ENCODE data around the gene GPR78.

The GPR78 gene

DNA sequence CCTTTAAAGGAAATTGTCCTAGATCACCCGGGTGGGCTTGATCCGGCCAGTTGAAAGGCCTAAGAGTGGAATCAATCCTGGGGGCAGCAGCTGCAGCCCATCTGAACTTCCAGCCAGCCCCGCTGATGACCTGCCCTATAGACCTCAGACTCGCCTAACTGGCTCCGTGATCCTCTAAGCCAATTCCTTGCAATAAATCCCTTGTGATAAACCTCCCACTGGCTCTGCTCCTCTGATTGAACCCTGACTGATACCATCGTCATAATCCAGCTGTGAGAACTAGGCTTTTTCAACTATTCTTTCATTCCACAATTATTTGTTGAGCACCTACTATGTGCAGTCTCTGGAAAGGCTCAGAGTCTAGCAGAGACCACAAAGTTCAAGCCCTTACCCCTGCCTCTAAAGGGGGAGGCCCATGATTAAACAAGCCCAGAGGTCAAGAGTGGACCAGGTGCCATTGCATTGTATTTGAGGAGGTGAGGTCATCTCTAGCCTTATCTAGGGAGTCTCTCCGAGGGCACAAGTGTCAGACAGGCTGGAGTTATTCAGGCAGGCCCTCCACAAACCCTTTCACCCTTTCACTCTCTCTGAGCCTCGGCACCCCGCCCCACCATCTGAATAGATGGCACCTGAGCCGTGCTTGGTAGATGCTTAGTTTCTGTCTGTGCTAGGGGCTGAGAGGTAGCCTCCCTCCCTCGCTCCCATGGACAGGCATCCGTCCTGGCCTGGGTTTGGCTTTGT, 20.5 kb upstream of the GPR78 start:
- TF ChIP-seq FOXP2 (optimal IDR thresholded peaks at IDR 0.05; ENCODE audit: borderline replicate concordance, extremely low read depth, extremely low read length, insufficient read depth) (no peak), TAF1 (IDR thresholded peaks at IDR 0.05; ENCODE audit: borderline replicate concordance, insufficient read depth, low read length) (no peak), POLR2AphosphoS5 (IDR thresholded peaks at IDR 0.05; ENCODE audit: low read depth, low read length) (no peak), SIN3A (IDR thresholded peaks at IDR 0.05; ENCODE audit: borderline replicate concordance, insufficient read depth, low read length) (no peak)
- TF ChIP-seq, protein P1, sequence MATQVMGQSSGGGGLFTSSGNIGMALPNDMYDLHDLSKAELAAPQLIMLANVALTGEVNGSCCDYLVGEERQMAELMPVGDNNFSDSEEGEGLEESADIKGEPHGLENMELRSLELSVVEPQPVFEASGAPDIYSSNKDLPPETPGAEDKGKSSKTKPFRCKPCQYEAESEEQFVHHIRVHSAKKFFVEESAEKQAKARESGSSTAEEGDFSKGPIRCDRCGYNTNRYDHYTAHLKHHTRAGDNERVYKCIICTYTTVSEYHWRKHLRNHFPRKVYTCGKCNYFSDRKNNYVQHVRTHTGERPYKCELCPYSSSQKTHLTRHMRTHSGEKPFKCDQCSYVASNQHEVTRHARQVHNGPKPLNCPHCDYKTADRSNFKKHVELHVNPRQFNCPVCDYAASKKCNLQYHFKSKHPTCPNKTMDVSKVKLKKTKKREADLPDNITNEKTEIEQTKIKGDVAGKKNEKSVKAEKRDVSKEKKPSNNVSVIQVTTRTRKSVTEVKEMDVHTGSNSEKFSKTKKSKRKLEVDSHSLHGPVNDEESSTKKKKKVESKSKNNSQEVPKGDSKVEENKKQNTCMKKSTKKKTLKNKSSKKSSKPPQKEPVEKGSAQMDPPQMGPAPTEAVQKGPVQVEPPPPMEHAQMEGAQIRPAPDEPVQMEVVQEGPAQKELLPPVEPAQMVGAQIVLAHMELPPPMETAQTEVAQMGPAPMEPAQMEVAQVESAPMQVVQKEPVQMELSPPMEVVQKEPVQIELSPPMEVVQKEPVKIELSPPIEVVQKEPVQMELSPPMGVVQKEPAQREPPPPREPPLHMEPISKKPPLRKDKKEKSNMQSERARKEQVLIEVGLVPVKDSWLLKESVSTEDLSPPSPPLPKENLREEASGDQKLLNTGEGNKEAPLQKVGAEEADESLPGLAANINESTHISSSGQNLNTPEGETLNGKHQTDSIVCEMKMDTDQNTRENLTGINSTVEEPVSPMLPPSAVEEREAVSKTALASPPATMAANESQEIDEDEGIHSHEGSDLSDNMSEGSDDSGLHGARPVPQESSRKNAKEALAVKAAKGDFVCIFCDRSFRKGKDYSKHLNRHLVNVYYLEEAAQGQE (IDR thresholded peaks at IDR 0.05; ENCODE audit: insufficient read depth in 1 of 2, low read depth in 2 of 2, low read length in 2 of 2), result no peak

DNA sequence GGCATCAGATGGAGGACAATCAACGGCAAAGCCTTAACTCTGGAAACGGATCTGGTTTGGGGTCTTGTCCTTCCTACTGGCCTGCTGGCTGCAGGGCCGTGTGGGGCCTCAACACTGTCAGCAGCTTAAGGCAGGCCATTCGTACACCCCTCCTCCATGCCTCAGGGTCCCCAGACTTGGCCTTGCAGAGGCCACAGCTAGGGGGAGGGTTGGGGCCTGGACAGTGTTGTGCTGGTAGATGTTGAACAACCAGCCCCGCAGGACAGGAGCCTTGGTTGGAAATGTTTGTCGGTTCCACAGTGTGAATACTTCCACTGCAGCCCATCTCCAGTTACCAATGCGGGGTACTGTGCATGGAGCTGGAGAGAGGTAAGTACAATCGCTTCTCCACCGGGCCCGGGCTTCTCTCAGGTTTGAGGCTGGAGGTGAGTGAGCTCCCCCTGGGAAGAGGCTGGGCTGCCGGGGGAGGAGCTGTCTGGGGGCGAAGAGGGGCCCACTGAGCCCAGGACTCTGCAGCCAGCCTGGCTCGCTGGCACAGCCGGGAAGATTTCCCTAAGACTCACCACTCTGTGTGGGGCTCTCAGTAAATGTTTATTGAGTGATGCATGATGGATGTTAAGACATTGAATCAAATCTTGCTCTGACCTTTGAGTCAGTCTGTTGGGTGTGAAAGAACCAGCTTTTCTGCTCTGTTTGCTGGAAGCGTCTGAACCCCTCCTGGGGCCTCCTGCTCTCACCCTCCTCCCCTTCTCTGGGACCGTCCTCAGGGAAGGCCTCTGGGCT, 19.7 kb upstream of the GPR78 start:
- TF ChIP-seq, protein P1 (IDR thresholded peaks at IDR 0.05; ENCODE audit: insufficient read depth in 1 of 2, low read depth in 2 of 2, low read length in 2 of 2), result no peak
- TF ChIP-seq POLR2AphosphoS5 (IDR thresholded peaks at IDR 0.05; ENCODE audit: low read depth, low read length), result no peak
- TF ChIP-seq TAF1 (IDR thresholded peaks at IDR 0.05; ENCODE audit: borderline replicate concordance, insufficient read depth, low read length), result no peak
- TF ChIP-seq SIN3A (IDR thresholded peaks at IDR 0.05; ENCODE audit: borderline replicate concordance, insufficient read depth, low read length), result no peak
- no peak for TF ChIP-seq FOXP2 (optimal IDR thresholded peaks at IDR 0.05; ENCODE audit: borderline replicate concordance, extremely low read depth, extremely low read length, insufficient read depth)

DNA sequence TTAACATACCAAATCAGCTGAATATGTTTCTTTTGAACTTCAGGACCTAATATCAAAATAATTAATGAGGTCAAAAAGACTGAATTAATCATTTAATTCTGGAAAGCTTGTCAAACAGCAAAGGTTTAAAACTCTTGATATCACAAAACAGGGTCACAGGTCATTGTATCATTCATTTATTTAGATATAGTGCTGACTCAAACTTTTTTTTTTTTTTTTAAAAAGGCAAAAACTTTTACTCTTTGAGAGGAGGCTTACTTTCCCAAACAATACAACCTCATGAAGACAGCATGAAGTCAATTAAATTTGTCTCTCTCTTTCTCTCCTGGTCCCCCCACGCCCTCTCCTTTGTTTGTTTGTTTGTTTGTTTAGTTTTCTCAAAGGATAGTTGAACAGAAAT, 15.6 kb upstream of the GPR78 start:
- TF ChIP-seq, protein P1 (IDR thresholded peaks at IDR 0.05; ENCODE audit: insufficient read depth in 1 of 2, low read depth in 2 of 2, low read length in 2 of 2), result no peak
- TF ChIP-seq POLR2AphosphoS5 (IDR thresholded peaks at IDR 0.05; ENCODE audit: low read depth, low read length) (no peak), SIN3A (IDR thresholded peaks at IDR 0.05; ENCODE audit: borderline replicate concordance, insufficient read depth, low read length) (no peak), TAF1 (IDR thresholded peaks at IDR 0.05; ENCODE audit: borderline replicate concordance, insufficient read depth, low read length) (no peak), FOXP2 (optimal IDR thresholded peaks at IDR 0.05; ENCODE audit: borderline replicate concordance, extremely low read depth, extremely low read length, insufficient read depth) (no peak)

DNA sequence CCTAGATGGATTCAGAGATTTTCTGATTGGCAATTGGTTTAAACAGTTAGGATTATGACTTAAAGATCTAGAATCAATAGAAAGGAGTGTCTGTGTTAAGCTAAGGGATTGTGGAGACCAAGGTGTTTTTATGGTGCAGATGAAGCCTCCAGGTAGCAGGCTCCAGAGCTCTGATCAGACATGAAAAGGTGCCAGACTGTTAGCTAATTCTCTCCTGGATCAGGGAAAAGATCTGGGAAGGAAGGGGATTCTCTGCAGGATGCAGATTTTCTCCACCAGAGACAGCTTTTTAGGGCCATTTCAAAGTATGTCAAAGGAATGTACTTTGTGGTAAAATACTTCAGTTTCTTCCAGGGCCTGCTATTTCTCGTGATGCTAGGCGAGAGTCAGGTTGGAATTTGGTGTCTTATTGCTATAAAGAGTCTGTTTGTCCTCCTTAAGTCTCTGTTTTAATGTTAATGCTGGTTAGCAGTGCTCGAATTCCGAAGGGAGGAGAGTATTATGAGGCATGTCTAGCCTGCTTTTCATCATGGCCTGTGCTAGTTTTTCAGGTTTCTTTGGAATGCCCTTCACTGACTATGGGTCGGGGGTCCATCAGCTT, 12.0 kb upstream of the GPR78 start:
- no peak for TF ChIP-seq POLR2AphosphoS5 (IDR thresholded peaks at IDR 0.05; ENCODE audit: low read depth, low read length)
- TF ChIP-seq SIN3A (IDR thresholded peaks at IDR 0.05; ENCODE audit: borderline replicate concordance, insufficient read depth, low read length), result no peak
- no peak for TF ChIP-seq FOXP2 (optimal IDR thresholded peaks at IDR 0.05; ENCODE audit: borderline replicate concordance, extremely low read depth, extremely low read length, insufficient read depth)

DNA sequence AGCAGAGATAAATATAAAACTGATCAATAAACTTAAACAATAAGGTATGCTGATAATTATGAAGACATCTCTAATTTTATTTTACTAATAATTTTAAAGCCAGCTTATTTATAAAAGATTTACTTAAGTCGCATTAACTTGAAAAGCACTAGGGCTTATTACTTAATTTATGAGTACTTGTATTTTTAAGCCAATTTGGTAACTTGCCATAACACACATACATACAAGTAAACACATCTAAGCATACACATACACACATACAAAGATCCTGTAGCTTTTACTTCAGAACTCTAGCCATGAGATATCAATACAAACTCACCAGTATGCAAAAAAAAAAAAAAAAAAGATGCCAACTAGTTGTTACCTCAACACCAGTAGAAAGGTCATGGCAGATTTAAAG, 10.0 kb upstream of the GPR78 start:
- TF ChIP-seq, protein P1 (IDR thresholded peaks at IDR 0.05; ENCODE audit: insufficient read depth in 1 of 2, low read depth in 2 of 2, low read length in 2 of 2), result no peak
- TF ChIP-seq FOXP2 (optimal IDR thresholded peaks at IDR 0.05; ENCODE audit: borderline replicate concordance, extremely low read depth, extremely low read length, insufficient read depth), result no peak
- no peak for TF ChIP-seq TAF1 (IDR thresholded peaks at IDR 0.05; ENCODE audit: borderline replicate concordance, insufficient read depth, low read length)
- no peak for TF ChIP-seq SIN3A (IDR thresholded peaks at IDR 0.05; ENCODE audit: borderline replicate concordance, insufficient read depth, low read length)

All from PFSK-1 (cell line).